Measurements from ENCODE around the gene LNPEP. TPM values are rescaled to one million over a fixed set of nuclear protein-coding genes. Genes with fewer than 3 reads are reported as not detected.

Gene LNPEP
- total and polyA plus RNA-seq, 4 donors: 4.6 to 78.9 (median 19.0) TPM

- Histone ChIP-seq H3K27ac (ENCODE audit: low read depth in 1 of 2, low read length in 1 of 2) (no peak overlapping the region), H3K9ac (ENCODE audit: insufficient read depth in 1 of 2, low read length in 2 of 2) (no peak overlapping the region), H3K27me3 (ENCODE audit: control insufficient read depth in 3 of 3, insufficient read depth in 3 of 3, low read length in 2 of 3) (no peaks in the 10 kb centered on the region), H3K9me3 (ENCODE audit: control insufficient read depth in 4 of 4, insufficient read depth in 3 of 4, low read length in 3 of 4) (no peaks in the 10 kb centered on the region), H3K4me3 (no peak overlapping the region), H3K4me1 (ENCODE audit: control insufficient read depth in 5 of 5, insufficient read depth in 5 of 5, low read length in 5 of 5) (peaks cover 0 to 5% (median 4%) of the 10 kb centered on the region in 5 donors), H3K36me3 (ENCODE audit: control insufficient read depth in 4 of 4, insufficient read depth in 4 of 4, low read length in 4 of 4) (no peaks in the 10 kb centered on the region)
- DNase-seq (no peak), ATAC-seq (ENCODE audit: insufficient read depth, low FRiP score) (no peak)
- no peak for TF ChIP-seq CTCF (IDR thresholded peaks at IDR 0.05; ENCODE audit: control extremely low read depth, extremely low read depth)
- WGBS, 2 donors: 86 to 89% methylated on average over 7 of the region's 7 CpGs
Measured at GRCh38 chr5:97046270-97046982, 110.5 kb downstream of the LNPEP start.

DNA sequence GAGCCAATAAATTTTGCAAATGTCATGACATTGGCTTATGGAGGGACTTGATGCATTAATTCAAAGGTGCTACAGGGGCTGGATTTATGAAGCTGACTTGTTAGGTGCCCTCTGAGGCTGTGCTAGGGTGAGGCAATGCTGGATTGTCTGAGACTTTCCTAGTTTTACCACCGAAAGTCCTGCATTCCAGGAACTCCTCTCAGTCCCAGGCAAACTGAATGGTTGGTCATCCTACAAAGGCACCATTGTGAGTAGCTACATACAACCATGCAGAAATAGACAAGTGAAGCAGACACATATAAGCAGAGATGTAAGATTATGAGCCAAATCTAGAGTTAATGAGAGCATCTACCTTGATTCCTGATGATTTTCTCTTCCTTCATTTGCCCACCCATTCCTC is 111.2 kb downstream of the LNPEP start:
- Histone ChIP-seq H3K27me3 (ENCODE audit: control insufficient read depth in 3 of 3, insufficient read depth in 3 of 3, low read length in 2 of 3) (no peaks in the 10 kb centered on the region), H3K36me3 (ENCODE audit: control insufficient read depth in 4 of 4, insufficient read depth in 4 of 4, low read length in 4 of 4) (no peaks in the 10 kb centered on the region), H3K9ac (ENCODE audit: insufficient read depth in 1 of 2, low read length in 2 of 2) (no peak overlapping the region), H3K4me3 (no peak overlapping the region), H3K4me1 (ENCODE audit: control insufficient read depth in 5 of 5, insufficient read depth in 5 of 5, low read length in 5 of 5) (peaks cover 0 to 5% (median 3%) of the 10 kb centered on the region in 5 donors), H3K9me3 (ENCODE audit: control insufficient read depth in 4 of 4, insufficient read depth in 3 of 4, low read length in 3 of 4) (no peaks in the 10 kb centered on the region), H3K27ac (ENCODE audit: low read depth in 1 of 2, low read length in 1 of 2) (no peak overlapping the region)
- no peak for DNase-seq
- no peak for TF ChIP-seq CTCF (IDR thresholded peaks at IDR 0.05; ENCODE audit: control extremely low read depth, extremely low read depth)
- no peak for ATAC-seq (ENCODE audit: insufficient read depth, low FRiP score)
- 90 to 94% methylated on average over 1 of the region's 1 CpG for WGBS, 2 donors

DNA sequence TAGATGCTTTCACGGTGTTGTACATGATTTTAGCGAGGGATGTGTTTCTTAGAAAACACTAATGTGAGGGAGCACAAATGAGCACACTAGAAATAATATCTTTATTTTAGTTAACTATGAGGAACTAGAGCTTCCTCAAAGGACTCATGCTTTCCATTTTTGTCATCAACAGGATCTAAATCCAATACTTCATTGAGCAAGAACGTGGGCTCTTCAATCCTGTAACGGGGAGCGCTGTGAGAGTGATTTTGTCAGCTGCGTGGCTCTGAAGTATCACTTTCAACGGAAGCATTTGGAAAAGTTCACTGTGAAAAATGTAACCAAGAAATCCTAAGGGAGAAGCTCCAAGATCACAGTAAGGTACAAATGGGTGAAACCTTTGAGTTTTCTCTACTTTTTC is 113.3 kb downstream of the LNPEP start:
- Histone ChIP-seq H3K9me3 (ENCODE audit: control insufficient read depth in 4 of 4, insufficient read depth in 3 of 4, low read length in 3 of 4) (no peaks in the 10 kb centered on the region), H3K27ac (ENCODE audit: low read depth in 1 of 2, low read length in 1 of 2) (no peak overlapping the region), H3K36me3 (ENCODE audit: control insufficient read depth in 4 of 4, insufficient read depth in 4 of 4, low read length in 4 of 4) (no peaks in the 10 kb centered on the region), H3K4me1 (ENCODE audit: control insufficient read depth in 5 of 5, insufficient read depth in 5 of 5, low read length in 5 of 5) (peaks cover 0 to under 1% (median 0%) of the 10 kb centered on the region in 5 donors), H3K4me3 (no peak overlapping the region), H3K27me3 (ENCODE audit: control insufficient read depth in 3 of 3, insufficient read depth in 3 of 3, low read length in 2 of 3) (no peaks in the 10 kb centered on the region), H3K9ac (ENCODE audit: insufficient read depth in 1 of 2, low read length in 2 of 2) (no peak overlapping the region)
- no peak for TF ChIP-seq CTCF (IDR thresholded peaks at IDR 0.05; ENCODE audit: control extremely low read depth, extremely low read depth)
- 54 to 65% methylated on average over 7 of the region's 7 CpGs for WGBS, 2 donors
- ATAC-seq (ENCODE audit: insufficient read depth, low FRiP score) (no peak), DNase-seq (no peak)

DNA sequence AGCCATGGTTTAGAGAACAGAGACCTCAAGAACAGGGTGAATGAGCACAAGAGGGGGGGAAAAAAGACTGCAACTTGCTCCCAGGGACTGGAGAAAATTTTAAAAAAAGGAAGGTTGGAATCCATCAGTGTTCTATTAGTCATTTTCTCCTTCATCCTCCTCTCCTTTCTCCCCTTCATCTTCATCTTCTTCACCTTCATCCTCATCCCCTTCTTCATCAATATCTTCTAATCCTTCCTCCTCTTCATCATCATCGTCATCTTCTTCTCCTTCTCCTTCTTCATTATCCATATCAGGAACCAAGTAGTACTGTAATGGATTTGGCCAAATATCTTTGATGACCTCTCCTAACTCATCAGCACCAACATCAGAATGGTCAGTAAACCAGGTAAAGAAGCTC is 120.4 kb downstream of the LNPEP start:
- no peak overlapping the region for H3K27ac ChIP-seq (ENCODE audit: low read depth in 1 of 2, low read length in 1 of 2)
- H3K9me3 ChIP-seq (ENCODE audit: control insufficient read depth in 4 of 4, insufficient read depth in 3 of 4, low read length in 3 of 4): peaks cover 0 to 5% (median 2%) of the 10 kb centered on the region in 4 donors
- no peak for ATAC-seq (ENCODE audit: insufficient read depth, low FRiP score)
- H3K36me3 ChIP-seq (ENCODE audit: control insufficient read depth in 4 of 4, insufficient read depth in 4 of 4, low read length in 4 of 4): no peaks in the 10 kb centered on the region
- H3K27me3 ChIP-seq (ENCODE audit: control insufficient read depth in 3 of 3, insufficient read depth in 3 of 3, low read length in 2 of 3): no peaks in the 10 kb centered on the region
- 95% methylated on average over 1 of the region's 1 CpG for WGBS, 2 donors
- no peak overlapping the region for H3K4me3 ChIP-seq
- no peak overlapping the region for H3K9ac ChIP-seq (ENCODE audit: insufficient read depth in 1 of 2, low read length in 2 of 2)
- no peak for TF ChIP-seq CTCF (IDR thresholded peaks at IDR 0.05; ENCODE audit: control extremely low read depth, extremely low read depth)
- no peaks in the 10 kb centered on the region for H3K4me1 ChIP-seq (ENCODE audit: control insufficient read depth in 5 of 5, insufficient read depth in 5 of 5, low read length in 5 of 5)
- no peak for DNase-seq

Data from lung (tissue), 12 donors.